ENCODE measurements around the gene CELSR3.

Gene CELSR3

GRCh38 chr3:48628277-48629017 is 34.2 kb downstream of the CELSR3 start:
- no peaks in the 10 kb centered on the region for H3K9me3 Mint-ChIP-seq
- H3K27ac Mint-ChIP-seq, result peak overlapping the region; percentile 85
- H3K27me3 Mint-ChIP-seq (ENCODE audit: low read depth, poor library complexity), result no peaks in the 10 kb centered on the region
- peaks cover 47% of the 10 kb centered on the region for H3K36me3 Mint-ChIP-seq (ENCODE audit: low read depth)
- H3K4me3 Mint-ChIP-seq, result no peak overlapping the region
- no peak for DNase-seq
- H3K4me1 Mint-ChIP-seq, result peaks cover 59% of the 10 kb centered on the region
- no peak for TF ChIP-seq CTCF (IDR thresholded peaks at IDR 0.05)

GRCh38 chr3:48625600-48625999 is 37.1 kb downstream of the CELSR3 start:
- H3K4me1 Mint-ChIP-seq, result peaks cover 61% of the 10 kb centered on the region
- no peaks in the 10 kb centered on the region for H3K27me3 Mint-ChIP-seq (ENCODE audit: low read depth, poor library complexity)
- TF ChIP-seq CTCF (IDR thresholded peaks at IDR 0.05), result no peak
- no peak overlapping the region for H3K4me3 Mint-ChIP-seq
- H3K36me3 Mint-ChIP-seq (ENCODE audit: low read depth), result peaks cover 43% of the 10 kb centered on the region
- no peak overlapping the region for H3K27ac Mint-ChIP-seq
- H3K9me3 Mint-ChIP-seq, result no peaks in the 10 kb centered on the region
- DNase-seq, result no peak

- H3K27ac Mint-ChIP-seq, result peak overlapping the region; percentile 90
- peaks cover 3% of the 10 kb centered on the region for H3K27me3 Mint-ChIP-seq (ENCODE audit: low read depth, poor library complexity)
- H3K9me3 Mint-ChIP-seq, result no peaks in the 10 kb centered on the region
- no peak for TF ChIP-seq CTCF (IDR thresholded peaks at IDR 0.05)
- H3K4me1 Mint-ChIP-seq, result peaks cover 66% of the 10 kb centered on the region
- no peak overlapping the region for H3K4me3 Mint-ChIP-seq
- H3K36me3 Mint-ChIP-seq (ENCODE audit: low read depth), result peaks cover 48% of the 10 kb centered on the region
- DNase-seq, result no peak
Measured at GRCh38 chr3:48624767-48625166, 37.9 kb downstream of the CELSR3 start.

- H3K27ac Mint-ChIP-seq, result peak overlapping the region; percentile 30
Measured at GRCh38 chr3:48623851-48624547, 38.7 kb downstream of the CELSR3 start.

GRCh38 chr3:48621461-48621869 is 41.2 kb downstream of the CELSR3 start, which contains the start of gene TMEM89:
Gene TMEM89 (minus strand): TSS chr3:48621769. CDS start chr3:48621756, 13 bp downstream.
- peaks cover 48% of the 10 kb centered on the region for H3K4me1 Mint-ChIP-seq
- DNase-seq, result no peak
- H3K27me3 Mint-ChIP-seq (ENCODE audit: low read depth, poor library complexity), result peaks cover 3% of the 10 kb centered on the region
- peaks cover 15% of the 10 kb centered on the region for H3K9me3 Mint-ChIP-seq
- no peak for TF ChIP-seq CTCF (IDR thresholded peaks at IDR 0.05)
- peaks cover 52% of the 10 kb centered on the region for H3K36me3 Mint-ChIP-seq (ENCODE audit: low read depth)
- H3K27ac Mint-ChIP-seq, result no peak within 1 kb of the TSS
- H3K4me3 Mint-ChIP-seq, result no peak within 1 kb of the TSS

More at GRCh38 chr3:48623851-48624547, 38.7 kb downstream of the CELSR3 start:
- Mint-ChIP-seq H3K27me3 (ENCODE audit: low read depth, poor library complexity) (peaks cover 3% of the 10 kb centered on the region), H3K36me3 (ENCODE audit: low read depth) (peaks cover 50% of the 10 kb centered on the region), H3K9me3 (no peaks in the 10 kb centered on the region), H3K4me1 (peaks cover 67% of the 10 kb centered on the region), H3K4me3 (no peak overlapping the region)
- TF ChIP-seq CTCF (IDR thresholded peaks at IDR 0.05), result no peak
- DNase-seq, result no peak
